Cardiac fibroblast (primary cell): Measurements from ENCODE around the gene RRBP1.

Experiments
- DNase-seq, 2 donors: peaks; one replicate each; pipeline versions ENCODE4 v3.0.0 to v3.0.0-alpha.2; 2010; ENCODE audit warnings: low read depth in 2 of 2
- H3K4me3 ChIP-seq, 2 donors: replicated peaks in 1 of 2; 1 replicate in 1 of 2; 2 replicates in 1 of 2; pipeline ENCODE4 v1.5.1; 2011; ENCODE audit warnings: low read depth in 2 of 2, low read length in 2 of 2, mild to moderate bottlenecking in 2 of 2, moderate library complexity in 1 of 2
- TF ChIP-seq, protein P1 (sequence below): IDR thresholded peaks from one replicate; pipeline ENCODE4 v1.5.1; 2011; ENCODE audit warnings: low read depth, mild to moderate bottlenecking, low read length, inconsistent platforms

The RRBP1 gene

DNA sequence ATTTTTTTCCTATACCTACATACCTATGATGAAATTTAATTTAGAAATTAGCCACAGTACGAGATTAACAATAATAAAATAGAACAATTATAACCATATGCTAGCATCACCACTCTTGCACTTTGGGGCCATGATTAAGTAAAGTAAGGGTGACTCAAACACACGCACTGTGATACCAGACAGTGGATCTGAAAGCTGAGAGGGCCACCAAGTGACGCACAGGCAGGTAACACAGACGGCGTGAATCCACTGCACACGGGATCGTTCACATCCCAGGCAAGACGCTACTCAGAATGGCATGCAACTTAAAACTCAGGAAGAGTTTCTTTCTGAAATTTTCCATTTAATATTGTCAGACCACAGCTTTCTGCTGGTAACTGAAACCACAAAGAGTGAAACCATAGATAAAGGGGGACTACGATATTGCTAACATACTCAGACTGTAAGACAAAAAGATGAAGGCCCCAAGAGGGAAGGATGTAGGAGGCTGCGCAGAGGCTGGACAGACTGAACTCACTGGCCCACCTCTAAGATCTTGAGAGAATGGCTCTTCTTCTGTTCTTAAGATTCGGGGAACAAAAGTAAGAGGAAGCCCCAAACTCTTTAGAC, 17.9 kb downstream of the RRBP1 start:
- no peak for DNase-seq
- TF ChIP-seq, protein P1, sequence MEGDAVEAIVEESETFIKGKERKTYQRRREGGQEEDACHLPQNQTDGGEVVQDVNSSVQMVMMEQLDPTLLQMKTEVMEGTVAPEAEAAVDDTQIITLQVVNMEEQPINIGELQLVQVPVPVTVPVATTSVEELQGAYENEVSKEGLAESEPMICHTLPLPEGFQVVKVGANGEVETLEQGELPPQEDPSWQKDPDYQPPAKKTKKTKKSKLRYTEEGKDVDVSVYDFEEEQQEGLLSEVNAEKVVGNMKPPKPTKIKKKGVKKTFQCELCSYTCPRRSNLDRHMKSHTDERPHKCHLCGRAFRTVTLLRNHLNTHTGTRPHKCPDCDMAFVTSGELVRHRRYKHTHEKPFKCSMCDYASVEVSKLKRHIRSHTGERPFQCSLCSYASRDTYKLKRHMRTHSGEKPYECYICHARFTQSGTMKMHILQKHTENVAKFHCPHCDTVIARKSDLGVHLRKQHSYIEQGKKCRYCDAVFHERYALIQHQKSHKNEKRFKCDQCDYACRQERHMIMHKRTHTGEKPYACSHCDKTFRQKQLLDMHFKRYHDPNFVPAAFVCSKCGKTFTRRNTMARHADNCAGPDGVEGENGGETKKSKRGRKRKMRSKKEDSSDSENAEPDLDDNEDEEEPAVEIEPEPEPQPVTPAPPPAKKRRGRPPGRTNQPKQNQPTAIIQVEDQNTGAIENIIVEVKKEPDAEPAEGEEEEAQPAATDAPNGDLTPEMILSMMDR = no peak
- H3K4me3 ChIP-seq = no peak overlapping the region

DNA sequence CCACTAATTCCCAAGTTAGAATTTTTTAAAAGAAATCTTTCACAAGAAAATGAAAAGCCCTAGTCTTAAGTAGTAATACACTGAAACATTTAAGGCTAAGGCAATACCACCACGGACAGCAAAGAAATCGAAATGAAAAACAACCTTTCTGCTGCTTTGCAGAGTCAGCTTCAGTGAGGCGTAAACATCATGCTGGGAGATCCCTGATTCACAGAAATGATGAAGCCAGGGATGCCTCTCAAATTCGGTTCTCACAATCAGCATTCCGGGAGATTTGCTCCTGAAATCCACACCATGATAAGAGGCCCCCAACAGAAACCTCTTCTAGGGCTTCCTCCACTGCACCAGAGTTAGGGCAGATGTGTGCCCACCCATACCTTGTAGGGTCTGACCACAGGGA, 18.6 kb downstream of the RRBP1 start:
- TF ChIP-seq, protein P1 = no peak
- no peak for DNase-seq
- no peak overlapping the region for H3K4me3 ChIP-seq

DNA sequence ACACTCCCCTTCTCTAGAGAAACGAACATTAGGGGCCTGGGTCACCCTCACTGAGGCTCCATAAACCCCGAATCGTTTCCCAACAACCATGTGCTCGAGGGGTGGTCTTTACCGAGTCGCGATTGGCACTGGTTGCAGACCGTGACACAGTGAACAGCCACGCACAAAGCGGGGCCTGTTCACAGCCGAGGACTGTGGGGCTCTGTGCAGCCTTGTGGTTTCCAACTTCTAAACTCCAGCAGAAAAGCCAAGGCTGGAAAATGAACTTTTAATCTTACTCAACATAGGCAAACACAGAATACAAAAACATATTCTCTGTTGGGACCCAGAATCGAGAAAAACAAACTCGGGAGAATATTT, 19.0 kb downstream of the RRBP1 start:
- H3K4me3 ChIP-seq = no peak overlapping the region
- DNase-seq = no peak
- TF ChIP-seq, protein P1 = no peak

DNA sequence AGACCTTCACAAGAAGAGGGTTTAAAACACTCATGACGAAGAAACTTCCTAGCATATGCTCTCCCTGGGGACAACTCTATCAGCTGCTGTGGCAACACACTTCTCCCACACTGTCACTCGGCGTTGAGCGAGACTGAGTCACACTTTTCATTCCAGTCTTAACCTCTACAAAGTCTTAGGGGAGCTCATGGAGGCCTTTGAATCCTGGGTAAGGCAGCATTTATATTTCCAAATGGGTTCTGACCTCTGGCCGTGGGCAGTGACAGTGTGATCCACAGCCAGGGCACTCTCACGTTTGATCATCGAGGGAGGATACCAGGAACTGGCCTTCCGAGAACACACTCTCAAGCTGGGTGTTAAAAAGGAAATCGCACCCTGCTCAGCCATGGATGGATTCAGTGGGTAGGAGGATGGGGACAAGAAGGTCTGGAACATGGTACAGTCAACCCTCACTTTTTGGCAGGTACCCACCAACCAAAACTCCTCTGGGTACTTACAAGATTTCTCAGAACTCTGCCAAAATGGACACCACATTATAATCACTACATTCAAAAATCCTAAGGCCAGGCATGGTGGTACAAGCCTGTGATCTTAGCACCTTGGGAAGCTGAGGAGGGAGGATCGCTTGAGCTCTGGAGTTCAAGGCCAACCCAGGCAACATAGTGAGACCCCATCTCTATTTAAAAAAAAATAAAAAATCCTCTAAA, 19.6 kb downstream of the RRBP1 start:
- H3K4me3 ChIP-seq = no peak overlapping the region
- peak; percentile 91 to 98 for DNase-seq
- TF ChIP-seq, protein P1 = no peak

DNA sequence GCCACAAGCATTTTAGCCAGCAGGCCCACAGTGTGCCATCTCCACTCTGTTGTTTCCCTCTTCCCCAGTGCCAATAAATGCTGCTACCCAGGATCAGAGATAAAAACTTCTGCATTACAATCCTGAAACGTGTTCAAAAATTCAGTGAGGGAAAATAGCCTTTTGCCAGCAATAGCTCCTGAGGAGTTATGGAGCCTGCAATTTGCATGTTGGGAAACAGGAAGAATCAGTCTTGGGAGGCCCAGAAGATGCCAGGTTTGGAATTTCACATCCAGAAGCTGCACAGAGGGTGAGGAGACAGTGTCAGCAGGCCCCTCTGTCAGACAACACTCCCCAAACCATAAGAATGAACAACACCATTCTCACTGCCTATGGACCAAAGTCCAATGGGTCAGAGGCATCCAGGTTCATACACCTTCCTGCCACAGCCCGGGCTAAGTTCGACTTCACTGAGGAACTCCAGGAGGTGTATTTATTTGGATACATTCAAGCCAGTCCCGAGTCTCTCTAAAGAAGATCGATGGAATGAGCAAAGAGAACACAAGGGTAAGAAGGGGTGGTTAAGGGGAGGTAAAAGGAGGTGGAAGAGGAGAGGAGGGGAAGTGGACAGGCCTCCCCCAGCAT, 20.8 kb downstream of the RRBP1 start:
- no peak overlapping the region for H3K4me3 ChIP-seq
- DNase-seq = peak in 1 of 2 donors; percentile 83
- TF ChIP-seq, protein P1 = no peak

DNA sequence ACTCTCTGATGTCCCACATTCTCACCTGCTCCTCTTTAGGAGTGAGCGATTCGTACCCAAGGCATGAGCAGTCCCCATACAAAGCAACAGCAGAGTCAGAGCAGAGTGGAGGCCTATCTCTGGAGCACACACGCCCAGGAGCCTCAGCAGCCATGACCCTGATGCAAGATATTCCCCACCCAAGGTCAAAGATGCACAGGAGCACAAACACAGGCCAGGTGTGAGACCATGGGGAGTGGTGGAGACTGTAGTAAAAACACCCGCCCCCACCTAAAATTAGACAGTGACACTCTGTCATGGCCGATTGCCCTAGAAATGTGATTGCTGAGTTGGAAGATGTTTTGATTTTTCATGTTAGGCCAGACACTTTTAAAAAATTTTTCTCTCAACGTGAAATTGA, 21.4 kb downstream of the RRBP1 start:
- no peak for DNase-seq
- TF ChIP-seq, protein P1 = no peak
- H3K4me3 ChIP-seq = no peak overlapping the region
